HG03159 (cell line): Measurements from ENCODE around the gene TGM6.

Experiments
- ATAC-seq: cut with Tn5 transposase; IDR thresholded peaks from one replicate; pipeline ENCODE4 v1.9.1; 2021; ENCODE audit warnings: mild to moderate bottlenecking, moderate library complexity; ENCODE audit not compliant: unreplicated experiment

The TGM6 gene

GRCh38 chr20:2380601-2381000, at the start of gene TGM6:
Gene TGM6 (plus strand): TSS chr20:2380901. CDS start chr20:2380969, 68 bp downstream.
- no peak for ATAC-seq

GRCh38 chr20:2331106-2331505, 49.6 kb upstream of the TGM6 start:
- ATAC-seq, result no peak

- no peak for ATAC-seq
Measured at GRCh38 chr20:2331901-2332565, 48.7 kb upstream of the TGM6 start.

GRCh38 chr20:2332711-2333110, 48.0 kb upstream of the TGM6 start:
- no peak for ATAC-seq

- ATAC-seq, result no peak
Measured at GRCh38 chr20:2333821-2334220, 46.9 kb upstream of the TGM6 start.

- no peak for ATAC-seq
Measured at GRCh38 chr20:2335096-2335870, 45.4 kb upstream of the TGM6 start.

- ATAC-seq, result no peak
Measured at GRCh38 chr20:2336471-2336870, 44.2 kb upstream of the TGM6 start.

- ATAC-seq, result no peak
Measured at GRCh38 chr20:2337142-2337541, 43.6 kb upstream of the TGM6 start.

- ATAC-seq, result no peak
Measured at GRCh38 chr20:2338411-2339066, 42.2 kb upstream of the TGM6 start.

- ATAC-seq, result no peak
Measured at GRCh38 chr20:2340136-2340535, 40.6 kb upstream of the TGM6 start.

- no peak for ATAC-seq
Measured at GRCh38 chr20:2340823-2341222, 39.9 kb upstream of the TGM6 start.

GRCh38 chr20:2341336-2341735, 39.4 kb upstream of the TGM6 start:
- no peak for ATAC-seq

GRCh38 chr20:2342243-2342642, 38.5 kb upstream of the TGM6 start:
- no peak for ATAC-seq

GRCh38 chr20:2346188-2346587, 34.5 kb upstream of the TGM6 start:
- no peak for ATAC-seq

- ATAC-seq, result no peak
Measured at GRCh38 chr20:2348336-2348735, 32.4 kb upstream of the TGM6 start.

- no peak for ATAC-seq
Measured at GRCh38 chr20:2349801-2350200, 30.9 kb upstream of the TGM6 start.

GRCh38 chr20:2350606-2351005, 30.1 kb upstream of the TGM6 start:
- no peak for ATAC-seq

GRCh38 chr20:2353231-2353630, 27.5 kb upstream of the TGM6 start:
- ATAC-seq, result no peak

GRCh38 chr20:2357114-2357513, 23.6 kb upstream of the TGM6 start:
- no peak for ATAC-seq

- ATAC-seq, result no peak
Measured at GRCh38 chr20:2358006-2358405, 22.7 kb upstream of the TGM6 start.

- ATAC-seq, result no peak
Measured at GRCh38 chr20:2361035-2361593, 19.6 kb upstream of the TGM6 start.

GRCh38 chr20:2363187-2363586, 17.5 kb upstream of the TGM6 start:
- ATAC-seq, result no peak
